ENCODE data around the gene STYXL2.

DNA sequence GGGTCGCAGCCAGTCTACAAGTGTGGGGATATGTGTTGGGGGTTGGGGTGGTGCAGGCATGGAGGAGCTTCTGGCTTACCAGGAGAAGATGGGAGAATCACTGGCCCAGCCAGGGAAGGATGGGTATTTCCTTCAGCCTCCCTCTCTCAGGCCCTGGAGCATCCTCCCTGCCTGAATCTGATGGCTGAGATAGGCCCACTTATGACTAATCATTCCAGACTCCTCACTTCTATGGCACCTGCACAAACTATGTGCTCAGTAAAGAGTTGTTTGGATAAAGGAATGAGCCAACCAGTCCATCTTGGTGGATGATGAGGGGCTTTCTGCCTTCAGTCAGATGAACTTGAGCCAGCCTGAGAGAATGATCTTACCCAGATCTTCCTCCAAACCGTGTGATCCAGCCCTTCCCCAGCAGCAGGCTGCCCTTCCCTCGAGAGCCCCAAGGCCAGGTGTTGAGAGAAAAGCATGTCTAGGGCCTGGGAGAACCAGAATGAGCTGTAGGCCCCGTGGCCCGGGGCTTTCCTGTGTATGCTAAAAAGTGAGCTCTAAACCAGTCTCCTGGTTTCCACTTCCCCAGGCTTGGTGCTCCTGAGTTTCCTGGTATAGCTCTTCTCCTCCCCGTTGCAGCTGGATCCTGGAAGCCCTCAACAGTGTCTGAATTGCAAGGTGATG lies 5.0 kb upstream of the STYXL2 start:
- TF ChIP-seq POLR2AphosphoS5 (IDR thresholded peaks at IDR 0.05; ENCODE audit: insufficient read depth in 1 of 2, low read depth in 1 of 2) (no peak), POLR2A (IDR thresholded peaks at IDR 0.05) (no peak)
- TF ChIP-seq, protein P1, sequence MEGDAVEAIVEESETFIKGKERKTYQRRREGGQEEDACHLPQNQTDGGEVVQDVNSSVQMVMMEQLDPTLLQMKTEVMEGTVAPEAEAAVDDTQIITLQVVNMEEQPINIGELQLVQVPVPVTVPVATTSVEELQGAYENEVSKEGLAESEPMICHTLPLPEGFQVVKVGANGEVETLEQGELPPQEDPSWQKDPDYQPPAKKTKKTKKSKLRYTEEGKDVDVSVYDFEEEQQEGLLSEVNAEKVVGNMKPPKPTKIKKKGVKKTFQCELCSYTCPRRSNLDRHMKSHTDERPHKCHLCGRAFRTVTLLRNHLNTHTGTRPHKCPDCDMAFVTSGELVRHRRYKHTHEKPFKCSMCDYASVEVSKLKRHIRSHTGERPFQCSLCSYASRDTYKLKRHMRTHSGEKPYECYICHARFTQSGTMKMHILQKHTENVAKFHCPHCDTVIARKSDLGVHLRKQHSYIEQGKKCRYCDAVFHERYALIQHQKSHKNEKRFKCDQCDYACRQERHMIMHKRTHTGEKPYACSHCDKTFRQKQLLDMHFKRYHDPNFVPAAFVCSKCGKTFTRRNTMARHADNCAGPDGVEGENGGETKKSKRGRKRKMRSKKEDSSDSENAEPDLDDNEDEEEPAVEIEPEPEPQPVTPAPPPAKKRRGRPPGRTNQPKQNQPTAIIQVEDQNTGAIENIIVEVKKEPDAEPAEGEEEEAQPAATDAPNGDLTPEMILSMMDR (IDR thresholded peaks at IDR 0.05) = no peak
